ENCODE results near the gene JAG2. TPM values are rescaled to one million over a fixed set of nuclear protein-coding genes. Genes with fewer than 3 reads are reported as not detected.

JAG2 gene
- total and polyA plus RNA-seq, 10 donors: 3.0 to 14.3 (median 6.4) TPM

- peak; percentile 86 for DNase-seq
- H3K9me3 ChIP-seq: no peaks in the 10 kb centered on the region
- H3K27ac ChIP-seq: peak overlapping the region in 7 of 8 donors; percentile 0 to 91 (median 86)
- TF ChIP-seq CTCF (IDR thresholded peaks at IDR 0.05 in 8 of 11, conservative IDR thresholded peaks at IDR 0.05 in 3 of 11) (no peak), POLR2AphosphoS5 (IDR thresholded peaks at IDR 0.05) (peak; percentile 22 to 72 (median 42)), POLR2A (IDR thresholded peaks at IDR 0.05) (no peak)
- peaks cover 0 to 50% (median 17%) of the 10 kb centered on the region in 7 donors for H3K27me3 ChIP-seq (replicated peaks in 1 of 7)
- H3K36me3 ChIP-seq: no peaks in the 10 kb centered on the region
- 60 to 79% (median 72%) methylated on average over 12 to 19 of the region's 19 CpGs for WGBS, 5 donors
- no peak overlapping the region for H3K4me3 ChIP-seq
- H3K4me1 ChIP-seq: peaks cover 21 to 79% (median 61%) of the 10 kb centered on the region in 6 donors
- intact Hi-C loops (cut with DNase I; ENCODE audit: low total_unique reads): loop anchor here (2.0 kb wide), 1 partner anchor 261 kb away; no protein-coding TSS in a partner anchor
Observed at GRCh38 chr14:105091517-105092170, 76.9 kb downstream of the JAG2 start.

GRCh38 chr14:105091054-105091516 is 77.5 kb downstream of the JAG2 start:
- 80 to 91% (median 86%) methylated on average over 5 to 9 of the region's 9 CpGs; no CpG with 5 or more reads in 1 of the 5 donors for WGBS, 5 donors
- peaks cover 0 to 54% (median 17%) of the 10 kb centered on the region in 7 donors for H3K27me3 ChIP-seq (replicated peaks in 1 of 7)
- H3K4me3 ChIP-seq: no peak overlapping the region
- intact Hi-C loops (cut with DNase I; ENCODE audit: low total_unique reads): loop anchor here (2.0 kb wide), 1 partner anchor 262 kb away; no protein-coding TSS in a partner anchor
- peaks cover 21 to 85% (median 66%) of the 10 kb centered on the region in 6 donors for H3K4me1 ChIP-seq
- DNase-seq: peak; percentile 80
- no peaks in the 10 kb centered on the region for H3K9me3 ChIP-seq
- no peak for TF ChIP-seq POLR2A (IDR thresholded peaks at IDR 0.05)
- TF ChIP-seq POLR2AphosphoS5 (IDR thresholded peaks at IDR 0.05): no peak
- TF ChIP-seq CTCF (IDR thresholded peaks at IDR 0.05 in 8 of 11, conservative IDR thresholded peaks at IDR 0.05 in 3 of 11): no peak
- H3K36me3 ChIP-seq: no peaks in the 10 kb centered on the region
- peak overlapping the region in 5 of 8 donors; percentile 3 to 91 (median 87) for H3K27ac ChIP-seq

Small RNA genes lying within 50 kb of the gene (microRNA-seq; reads per million reads assigned to microRNA genes)
- 0 to 0.36 (median 0) reads per million in 3 donors for gene MIR6765

Small RNA genes lying within 50 kb of the gene (small RNA-seq; reads per million reads assigned to genes)
- gene AL512356.2 (0 reads per million in 4 donors), gene MIR6765 (0 reads per million in 4 donors)

Other genes with a start within 250 kb of the JAG2 start
- 10 to 100 TPM in 6 of 7 donors, 1 to 10 TPM in 1; 5.4 to 30.2 (median 13.9) TPM for gene PLD4, start 243.9 kb downstream of the JAG2 start, total RNA-seq
- gene PLD4, start 243.9 kb downstream of the JAG2 start, polyA plus RNA-seq: 10 to 100 TPM; 25.8 to 31.3 (median 29.8) TPM
- 1 to 10 TPM in 1 of 7 donors, under 1 TPM in 6; 0.26 to 1.3 (median 0.66) TPM for gene AHNAK2, start 190.4 kb downstream of the JAG2 start, total RNA-seq
- gene AHNAK2, start 190.4 kb downstream of the JAG2 start, polyA plus RNA-seq: under 1 TPM; 0.30 to 0.86 (median 0.76) TPM
- 1 to 10 TPM; 1.7 to 4.0 (median 3.4) TPM for gene CLBA1, start 183.0 kb downstream of the JAG2 start, total RNA-seq
- gene CLBA1, start 183.0 kb downstream of the JAG2 start, polyA plus RNA-seq: 1 to 10 TPM; 3.7 to 4.3 (median 3.9) TPM
- gene CDCA4, start 147.7 kb downstream of the JAG2 start, total RNA-seq: 10 to 100 TPM in 2 of 7 donors, 1 to 10 TPM in 5; 6.5 to 15.1 (median 8.7) TPM
- gene CDCA4, start 147.7 kb downstream of the JAG2 start, polyA plus RNA-seq: 10 to 100 TPM in 1 of 3 donors, 1 to 10 TPM in 2; 5.8 to 10.5 (median 8.5) TPM
- gene GPR132, start 103.3 kb downstream of the JAG2 start, total RNA-seq: 10 to 100 TPM; 17.5 to 33.7 (median 23.1) TPM
- gene GPR132, start 103.3 kb downstream of the JAG2 start, polyA plus RNA-seq: 1 to 10 TPM; 5.0 to 9.0 (median 5.8) TPM
- gene NUDT14, start 12.5 kb upstream of the JAG2 start, total RNA-seq: 10 to 100 TPM; 10.1 to 31.1 (median 25.3) TPM
- 10 to 100 TPM; 17.7 to 25.4 (median 17.7) TPM for gene NUDT14, start 12.5 kb upstream of the JAG2 start, polyA plus RNA-seq
- gene BTBD6, start 79.8 kb upstream of the JAG2 start, total RNA-seq: 10 to 100 TPM; 19.1 to 31.4 (median 23.6) TPM
- 10 to 100 TPM; 28.2 to 30.2 (median 29.0) TPM for gene BTBD6, start 79.8 kb upstream of the JAG2 start, polyA plus RNA-seq
- 10 to 100 TPM; 37.7 to 71.2 (median 54.8) TPM for gene BRF1, start 132.2 kb upstream of the JAG2 start, total RNA-seq
- gene BRF1, start 132.2 kb upstream of the JAG2 start, polyA plus RNA-seq: 10 to 100 TPM; 16.2 to 31.5 (median 23.8) TPM
- 100 to 1,000 TPM in 4 of 7 donors, 10 to 100 TPM in 3; 69.8 to 148 (median 104) TPM for gene PACS2, start 146.0 kb upstream of the JAG2 start, total RNA-seq
- 100 to 1,000 TPM in 1 of 3 donors, 10 to 100 TPM in 2; 32.2 to 101 (median 72.4) TPM for gene PACS2, start 146.0 kb upstream of the JAG2 start, polyA plus RNA-seq
- gene TEX22, start 229.8 kb upstream of the JAG2 start, total RNA-seq: 1 to 10 TPM in 5 of 7 donors, under 1 TPM in 2; 0.33 to 5.3 (median 1.8) TPM
- gene TEX22, start 229.8 kb upstream of the JAG2 start, polyA plus RNA-seq: under 1 TPM; 0.33 to 0.59 (median 0.54) TPM

All from spleen (tissue), 11 donors.